ENCODE results near the gene GNAT1. TPM values are rescaled to one million over a fixed set of nuclear protein-coding genes. Genes with fewer than 3 reads are reported as not detected.

Gene GNAT1
- total RNA-seq, 1 donor from 2014 or later: 0.12 TPM

- H3K4me3 Mint-ChIP-seq (ENCODE audit: low read depth): no peak overlapping the region
- H3K27me3 Mint-ChIP-seq: no peaks in the 10 kb centered on the region
- no peak for TF ChIP-seq CTCF (IDR thresholded peaks at IDR 0.05; ENCODE audit: unreplicated experiment)
- peaks cover 40% of the 10 kb centered on the region for H3K4me1 Mint-ChIP-seq (ENCODE audit: low read depth)
- peak overlapping the region; percentile 79 for H3K27ac Mint-ChIP-seq
- no peak for DNase-seq (ENCODE audit: low spot score, unreplicated experiment)
- H3K36me3 Mint-ChIP-seq (ENCODE audit: insufficient read depth): no peaks in the 10 kb centered on the region
- no peaks in the 10 kb centered on the region for H3K9me3 Mint-ChIP-seq (ENCODE audit: low read depth)
Observed at GRCh38 chr3:50233176-50233575, 41.8 kb downstream of the GNAT1 start.

- no peaks in the 10 kb centered on the region for H3K27me3 Mint-ChIP-seq
- peak within 1 kb of the TSS; percentile 92 for H3K27ac Mint-ChIP-seq
- peak within 1 kb of the TSS; percentile 93 for H3K4me3 Mint-ChIP-seq (ENCODE audit: low read depth)
- peak; percentile 97 for DNase-seq (ENCODE audit: low spot score, unreplicated experiment)
- H3K4me1 Mint-ChIP-seq (ENCODE audit: low read depth): peaks cover 38% of the 10 kb centered on the region
- no peak for TF ChIP-seq CTCF (IDR thresholded peaks at IDR 0.05; ENCODE audit: unreplicated experiment)
- no peaks in the 10 kb centered on the region for H3K9me3 Mint-ChIP-seq (ENCODE audit: low read depth)
- H3K36me3 Mint-ChIP-seq (ENCODE audit: insufficient read depth): no peaks in the 10 kb centered on the region
Observed at GRCh38 chr3:50235716-50236483, 44.5 kb downstream of the GNAT1 start, which contains the start of gene GNAI2. TSS of gene GNAI2 (plus strand) at chr3:50236204. CDS start at chr3:50236336, 132 bp downstream.

- peaks cover 42% of the 10 kb centered on the region for H3K4me1 Mint-ChIP-seq (ENCODE audit: low read depth)
- H3K9me3 Mint-ChIP-seq (ENCODE audit: low read depth): no peaks in the 10 kb centered on the region
- H3K4me3 Mint-ChIP-seq (ENCODE audit: low read depth): peak overlapping the region; percentile 93
- no peak for DNase-seq (ENCODE audit: low spot score, unreplicated experiment)
- no peaks in the 10 kb centered on the region for H3K36me3 Mint-ChIP-seq (ENCODE audit: insufficient read depth)
- H3K27me3 Mint-ChIP-seq: no peaks in the 10 kb centered on the region
- H3K27ac Mint-ChIP-seq: peak overlapping the region; percentile 92
- TF ChIP-seq CTCF (IDR thresholded peaks at IDR 0.05; ENCODE audit: unreplicated experiment): no peak
Observed at GRCh38 chr3:50236484-50237132, 45.2 kb downstream of the GNAT1 start.

GRCh38 chr3:50237133-50237651 lies 45.8 kb downstream of the GNAT1 start:
- Mint-ChIP-seq H3K36me3 (ENCODE audit: insufficient read depth) (no peaks in the 10 kb centered on the region), H3K27ac (peak overlapping the region; percentile 92), H3K4me1 (ENCODE audit: low read depth) (peaks cover 43% of the 10 kb centered on the region), H3K4me3 (ENCODE audit: low read depth) (peak overlapping the region; percentile 93), H3K9me3 (ENCODE audit: low read depth) (no peaks in the 10 kb centered on the region), H3K27me3 (no peaks in the 10 kb centered on the region)
- no peak for TF ChIP-seq CTCF (IDR thresholded peaks at IDR 0.05; ENCODE audit: unreplicated experiment)
- DNase-seq (ENCODE audit: low spot score, unreplicated experiment): no peak

GRCh38 chr3:50237754-50238548 lies 46.5 kb downstream of the GNAT1 start:
- H3K36me3 Mint-ChIP-seq (ENCODE audit: insufficient read depth): no peaks in the 10 kb centered on the region
- H3K9me3 Mint-ChIP-seq (ENCODE audit: low read depth): no peaks in the 10 kb centered on the region
- H3K27me3 Mint-ChIP-seq: no peaks in the 10 kb centered on the region
- H3K4me3 Mint-ChIP-seq (ENCODE audit: low read depth): peak overlapping the region; percentile 93
- peak overlapping the region; percentile 92 for H3K27ac Mint-ChIP-seq
- H3K4me1 Mint-ChIP-seq (ENCODE audit: low read depth): peaks cover 43% of the 10 kb centered on the region
- TF ChIP-seq CTCF (IDR thresholded peaks at IDR 0.05; ENCODE audit: unreplicated experiment): no peak
- DNase-seq (ENCODE audit: low spot score, unreplicated experiment): no peak

All from progenitor cell of endocrine pancreas (in vitro differentiated cells).